ENCODE measurements around the gene TAF5. TPM values are rescaled to one million over a fixed set of nuclear protein-coding genes. Genes with fewer than 3 reads are reported as not detected.

The TAF5 gene
- 4.3 and 4.4 TPM in 2 replicates for total RNA-seq

DNA sequence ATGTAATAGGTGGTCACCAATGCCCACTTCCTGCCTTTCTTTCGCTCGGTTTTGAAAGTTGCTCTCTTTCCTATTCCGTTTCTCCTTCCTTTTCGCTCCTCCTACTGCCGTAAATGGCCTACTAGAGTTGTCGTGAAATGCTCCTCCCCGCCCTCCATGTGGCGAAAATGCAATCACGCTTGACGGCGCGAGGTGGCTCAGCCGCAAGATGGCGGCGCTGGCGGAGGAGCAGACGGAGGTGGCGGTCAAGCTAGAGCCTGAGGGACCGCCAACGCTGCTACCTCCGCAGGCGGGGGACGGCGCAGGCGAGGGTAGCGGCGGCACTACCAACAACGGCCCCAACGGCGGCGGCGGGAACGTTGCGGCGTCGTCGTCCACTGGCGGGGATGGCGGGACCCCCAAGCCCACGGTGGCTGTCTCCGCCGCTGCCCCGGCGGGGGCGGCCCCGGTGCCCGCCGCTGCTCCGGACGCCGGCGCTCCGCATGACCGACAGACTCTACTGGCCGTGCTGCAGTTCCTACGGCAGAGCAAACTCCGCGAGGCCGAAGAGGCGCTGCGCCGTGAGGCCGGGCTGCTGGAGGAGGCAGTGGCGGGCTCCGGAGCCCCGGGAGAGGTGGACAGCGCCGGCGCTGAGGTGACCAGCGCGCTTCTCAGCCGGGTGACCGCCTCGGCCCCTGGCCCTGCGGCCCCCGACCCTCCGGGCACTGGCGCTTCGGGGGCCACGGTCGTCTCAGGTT lies at the start of gene TAF5:
TAF5 (plus strand) TSS at position 195 of the 737 bp plus-strand sequence; CDS start at position 209, 14 bp downstream.

DNA sequence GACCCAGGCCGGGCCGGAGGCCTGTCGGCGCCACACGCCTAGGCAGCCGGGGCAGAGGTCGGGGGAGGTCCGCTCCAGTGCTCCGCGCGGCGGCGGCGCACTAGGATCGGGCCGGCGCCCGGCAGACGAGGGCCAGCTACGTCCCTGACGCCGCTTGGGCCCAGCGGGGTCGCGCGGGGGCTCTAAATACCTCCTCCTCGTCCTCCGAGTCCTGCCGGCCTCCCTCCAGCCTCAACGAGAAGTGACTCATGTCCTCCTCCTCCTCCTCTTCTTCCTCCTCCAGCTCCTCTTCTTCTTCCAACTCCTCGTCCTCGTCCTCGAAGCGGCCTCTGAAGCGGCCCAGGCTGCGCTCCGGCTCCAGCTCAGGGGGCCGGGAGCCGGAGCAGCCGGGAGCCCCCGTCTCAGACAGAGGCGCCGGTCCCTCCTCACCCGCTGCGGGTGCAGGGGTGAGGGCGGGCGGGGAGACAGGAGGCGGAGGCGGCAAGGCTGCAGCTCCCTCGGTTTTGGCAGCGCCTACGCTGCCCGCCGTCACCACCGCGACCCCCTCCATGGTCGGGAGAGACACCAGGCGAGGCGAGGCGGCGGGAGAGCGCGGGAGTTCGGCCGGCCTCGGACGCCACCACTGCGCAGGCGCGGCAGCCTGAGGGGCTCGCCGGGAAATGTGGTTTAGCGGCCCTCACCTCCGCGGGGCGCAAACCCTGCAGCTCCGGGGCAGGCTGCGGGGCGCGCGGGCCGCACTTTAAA lies 17.1 kb upstream of the TAF5 start, which contains the start of gene PCGF6:
PCGF6 (minus strand) TSS at position 624 of the 744 bp plus-strand sequence; CDS start at position 550, 74 bp downstream.

DNA sequence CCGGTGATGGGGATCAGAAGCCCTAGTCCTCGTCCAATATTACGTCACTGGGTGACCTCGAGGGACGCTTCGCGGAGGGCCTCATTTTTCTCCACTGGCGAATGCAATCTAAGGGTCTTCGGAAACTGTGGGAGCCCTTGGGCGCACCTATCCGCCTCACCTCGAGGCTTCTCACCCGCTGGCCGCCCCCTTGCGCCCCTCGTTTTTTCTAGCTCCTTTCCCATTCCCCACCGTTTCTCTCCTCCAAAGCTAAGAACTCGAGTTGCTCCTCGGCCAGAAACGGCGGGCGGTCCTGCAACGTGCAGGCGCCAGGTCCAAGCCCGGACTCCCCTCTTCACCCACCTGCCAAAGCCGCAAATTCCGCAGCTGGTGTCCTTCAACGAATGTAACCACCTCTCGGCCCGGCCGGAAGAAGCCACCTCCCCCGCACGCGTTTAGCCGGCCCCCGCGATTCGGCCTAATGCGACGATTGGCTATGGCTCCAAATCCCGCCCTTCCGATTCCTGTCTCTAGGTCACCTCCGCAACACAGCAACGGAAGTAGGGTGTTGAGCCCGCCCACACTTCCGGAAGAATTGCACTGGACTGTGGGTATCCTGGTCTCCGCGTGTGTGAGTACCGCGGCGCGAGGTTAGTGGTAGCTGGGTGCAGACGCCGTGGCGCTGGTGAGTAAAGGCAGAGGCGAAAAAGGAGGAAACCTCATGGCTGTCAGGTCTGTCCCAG lies 28.5 kb downstream of the TAF5 start, which contains the start of the genes ATP5MK and PDCD11:
ATP5MK (minus strand) TSS at position 409 of the 722 bp plus-strand sequence. CDS start 4,018 bp downstream, outside the sequence.
PDCD11 (plus strand) TSS at position 560 of the 722 bp plus-strand sequence. CDS start 1,801 bp downstream, outside the sequence.

Other genes with a start within 250 kb of the TAF5 start
- 81.4 and 95.9 TPM in 2 replicates for gene NT5C2, start 174.7 kb upstream of the TAF5 start, total RNA-seq
- 0.11 and 0.13 TPM in 2 replicates for gene RPEL1, start 122.1 kb upstream of the TAF5 start, total RNA-seq
- gene INA, start 90.8 kb upstream of the TAF5 start, total RNA-seq, result 0.13 and 0.22 TPM in 2 replicates
- gene PCGF6, start 16.8 kb upstream of the TAF5 start, total RNA-seq, result 18.6 and 20.0 TPM in 2 replicates
- gene ATP5MK, start 28.5 kb downstream of the TAF5 start, total RNA-seq, result 223 and 321 TPM in 2 replicates
- gene PDCD11, start 28.6 kb downstream of the TAF5 start, total RNA-seq, result 23.8 and 26.5 TPM in 2 replicates
- 81.3 and 91.3 TPM in 2 replicates for gene CALHM2, start 84.4 kb downstream of the TAF5 start, total RNA-seq
- gene CALHM1, start 90.9 kb downstream of the TAF5 start, total RNA-seq, result not detected in 2 replicates
- 0.11 TPM in 1 of 2 replicates, not detected in the other for gene CALHM3, start 111.3 kb downstream of the TAF5 start, total RNA-seq
- 0.11 and 0.26 TPM in 2 replicates for gene NEURL1, start 125.7 kb downstream of the TAF5 start, total RNA-seq

Measured in articular chondrocyte of knee joint (primary cell).